Renal cortex interstitium (tissue), 11 donors: ENCODE results near the gene NIPA2. TPM values are rescaled to one million over a fixed set of nuclear protein-coding genes. Genes with fewer than 3 reads are reported as not detected.

Experiments used
- DNase-seq, 11 donors: peaks; one replicate each; pipeline ENCODE4 v3.0.0-alpha.2; 2013; ENCODE audit warnings: low read depth in 9 of 11, low spot score in 4 of 11; ENCODE audit errors: extremely low read depth in 1 of 11
- polyA plus RNA-seq, 3 donors: library from polyadenylated mRNA; unstranded; fragments of 120-200 nt; gene quantifications; one replicate each; pipeline ENCODE4 v1.2.1, GENCODE V29; 2013; ENCODE audit not compliant: insufficient read length in 3 of 3

Gene NIPA2
- polyA plus RNA-seq, 3 donors: 52.1 to 61.4 (median 59.8) TPM

- DNase-seq: no peak
These were observed 75.3 kb downstream of the NIPA2 start for GRCh38 chr15:22913646-22914380.

GRCh38 chr15:22915866-22916515 is 77.5 kb downstream of the NIPA2 start:
- DNase-seq: no peak

GRCh38 chr15:22916606-22917350 is 78.3 kb downstream of the NIPA2 start:
- no peak for DNase-seq

GRCh38 chr15:22917556-22917955 is 79.1 kb downstream of the NIPA2 start:
- no peak for DNase-seq

Other genes starting within 250 kb of the NIPA2 start
- 10 to 100 TPM; 11.9 to 13.1 (median 12.8) TPM for gene NIPA1, start 52.0 kb upstream of the NIPA2 start, polyA plus RNA-seq
- 100 to 1,000 TPM in 1 of 3 donors, 10 to 100 TPM in 2; 90.9 to 100 (median 95.8) TPM for gene CYFIP1, start 141.7 kb downstream of the NIPA2 start, polyA plus RNA-seq
- gene TUBGCP5, start 200.9 kb downstream of the NIPA2 start, polyA plus RNA-seq: 10 to 100 TPM; 21.5 to 35.6 (median 30.2) TPM